Stimulated activated CD4-positive, alpha-beta T cell treated with anti-CD3 and anti-CD28 coated beads, Interleukin-4, amount 100 ng/mL, for 24 hours (primary cell): ENCODE results near the gene MBP.

Source experiments
- DNase-seq: peaks from one replicate; pipeline ENCODE4 v3.0.0-alpha.2; 2020

Gene MBP

GRCh38 chr18:77098029-77098428 lies 34.6 kb downstream of the MBP start:
- DNase-seq: no peak

GRCh38 chr18:77096936-77097886 lies 35.4 kb downstream of the MBP start:
- DNase-seq: no peak

- no peak for DNase-seq
These were observed 36.9 kb downstream of the MBP start for GRCh38 chr18:77095391-77096371.

GRCh38 chr18:77093586-77093985 lies 39.0 kb downstream of the MBP start:
- DNase-seq: no peak

GRCh38 chr18:77093067-77093430 lies 39.5 kb downstream of the MBP start:
- DNase-seq: no peak

GRCh38 chr18:77092104-77093066 lies 40.2 kb downstream of the MBP start:
- DNase-seq: no peak

- DNase-seq: no peak
These were observed 41.2 kb downstream of the MBP start for GRCh38 chr18:77091366-77091765.

- DNase-seq: no peak
These were observed 41.9 kb downstream of the MBP start for GRCh38 chr18:77090546-77091174.

GRCh38 chr18:77089723-77090285 lies 42.8 kb downstream of the MBP start:
- DNase-seq: no peak

- DNase-seq: no peak
These were observed 43.4 kb downstream of the MBP start for GRCh38 chr18:77088963-77089722.

- DNase-seq: no peak
These were observed 45.0 kb downstream of the MBP start for GRCh38 chr18:77087393-77088141.

GRCh38 chr18:77086656-77087392 lies 45.8 kb downstream of the MBP start:
- DNase-seq: no peak

- no peak for DNase-seq
These were observed 46.5 kb downstream of the MBP start for GRCh38 chr18:77086034-77086433.

- DNase-seq: no peak
These were observed 47.9 kb downstream of the MBP start for GRCh38 chr18:77084688-77085035.

- no peak for DNase-seq
These were observed 50.1 kb downstream of the MBP start for GRCh38 chr18:77082316-77082955.

GRCh38 chr18:77081390-77081778 lies 51.2 kb downstream of the MBP start:
- no peak for DNase-seq

- no peak for DNase-seq
These were observed 52.5 kb downstream of the MBP start for GRCh38 chr18:77079954-77080682.

- no peak for DNase-seq
These were observed 53.5 kb downstream of the MBP start for GRCh38 chr18:77079088-77079487.
